ENCODE data around the gene KBTBD12.
A peak's percentile ranks its signal among the peaks of the same experiment; 100 is the strongest.

Gene KBTBD12

DNA sequence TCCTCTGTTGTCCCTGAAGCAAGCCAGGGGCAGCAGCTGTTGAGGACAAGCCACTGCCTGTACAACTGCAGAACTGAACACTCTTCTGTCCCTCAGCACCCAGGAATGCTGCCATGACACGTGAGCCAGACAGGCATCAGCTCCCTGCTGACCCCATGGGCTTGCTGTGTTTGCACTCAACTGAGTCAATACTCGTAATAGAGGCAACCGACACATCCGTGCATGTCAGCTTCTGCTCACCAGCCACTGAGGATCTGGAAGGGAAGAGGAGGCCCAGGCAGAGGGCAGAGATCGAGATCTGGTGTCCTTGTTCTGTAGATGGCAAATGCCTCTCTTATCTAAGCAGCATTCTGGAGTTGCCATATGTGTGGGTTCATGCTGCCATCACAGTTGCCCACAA is 82.9 kb downstream of the KBTBD12 start:
- no peaks in the 10 kb centered on the region for H3K27me3 ChIP-seq (ENCODE audit: control insufficient read depth, insufficient read depth, low read length)
- H3K4me3 ChIP-seq (ENCODE audit: low read depth, low read length) = no peak overlapping the region
- H3K27ac ChIP-seq = no peak overlapping the region
- no peaks in the 10 kb centered on the region for H3K9me3 ChIP-seq (ENCODE audit: control insufficient read depth, low read length)
- no peak overlapping the region for H2AFZ ChIP-seq
- no peak overlapping the region for H3K4me2 ChIP-seq (ENCODE audit: low read length)
- no peak overlapping the region for H3K9ac ChIP-seq
- no peaks in the 10 kb centered on the region for H3K36me3 ChIP-seq (ENCODE audit: control insufficient read depth, insufficient read depth, low read length)
- TF ChIP-seq, protein P1, sequence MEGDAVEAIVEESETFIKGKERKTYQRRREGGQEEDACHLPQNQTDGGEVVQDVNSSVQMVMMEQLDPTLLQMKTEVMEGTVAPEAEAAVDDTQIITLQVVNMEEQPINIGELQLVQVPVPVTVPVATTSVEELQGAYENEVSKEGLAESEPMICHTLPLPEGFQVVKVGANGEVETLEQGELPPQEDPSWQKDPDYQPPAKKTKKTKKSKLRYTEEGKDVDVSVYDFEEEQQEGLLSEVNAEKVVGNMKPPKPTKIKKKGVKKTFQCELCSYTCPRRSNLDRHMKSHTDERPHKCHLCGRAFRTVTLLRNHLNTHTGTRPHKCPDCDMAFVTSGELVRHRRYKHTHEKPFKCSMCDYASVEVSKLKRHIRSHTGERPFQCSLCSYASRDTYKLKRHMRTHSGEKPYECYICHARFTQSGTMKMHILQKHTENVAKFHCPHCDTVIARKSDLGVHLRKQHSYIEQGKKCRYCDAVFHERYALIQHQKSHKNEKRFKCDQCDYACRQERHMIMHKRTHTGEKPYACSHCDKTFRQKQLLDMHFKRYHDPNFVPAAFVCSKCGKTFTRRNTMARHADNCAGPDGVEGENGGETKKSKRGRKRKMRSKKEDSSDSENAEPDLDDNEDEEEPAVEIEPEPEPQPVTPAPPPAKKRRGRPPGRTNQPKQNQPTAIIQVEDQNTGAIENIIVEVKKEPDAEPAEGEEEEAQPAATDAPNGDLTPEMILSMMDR (IDR thresholded peaks at IDR 0.05) = no peak
- no peaks in the 10 kb centered on the region for H3K4me1 ChIP-seq
- no peaks in the 10 kb centered on the region for H3K79me2 ChIP-seq

DNA sequence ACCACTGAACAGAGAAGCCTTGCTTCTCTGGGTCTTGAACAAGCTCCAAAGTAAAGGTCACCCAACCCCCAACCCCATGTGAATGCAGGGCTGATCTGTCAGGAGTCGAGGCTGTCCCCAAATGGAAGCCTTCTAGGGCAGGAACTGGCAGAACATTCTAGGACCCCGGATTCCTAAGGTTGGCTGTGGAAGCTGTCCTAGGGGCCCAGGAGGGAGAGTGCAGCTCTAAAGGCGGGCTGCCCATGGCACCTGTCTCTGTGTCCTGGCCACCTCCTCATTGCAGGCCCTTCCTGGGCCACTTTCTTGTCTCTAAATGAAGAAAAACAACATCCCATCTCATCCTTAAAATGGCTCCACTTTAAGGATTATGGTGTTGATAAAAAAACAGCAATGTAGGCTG is 83.6 kb downstream of the KBTBD12 start:
- TF ChIP-seq, protein P1 (IDR thresholded peaks at IDR 0.05) = no peak
- Histone ChIP-seq H3K9me3 (ENCODE audit: control insufficient read depth, low read length) (no peaks in the 10 kb centered on the region), H3K4me1 (no peaks in the 10 kb centered on the region), H3K9ac (no peak overlapping the region), H3K79me2 (no peaks in the 10 kb centered on the region), H3K27ac (no peak overlapping the region), H3K4me3 (ENCODE audit: low read depth, low read length) (no peak overlapping the region), H2AFZ (no peak overlapping the region), H3K27me3 (ENCODE audit: control insufficient read depth, insufficient read depth, low read length) (no peaks in the 10 kb centered on the region), H3K36me3 (ENCODE audit: control insufficient read depth, insufficient read depth, low read length) (no peaks in the 10 kb centered on the region), H3K4me2 (ENCODE audit: low read length) (no peak overlapping the region)

DNA sequence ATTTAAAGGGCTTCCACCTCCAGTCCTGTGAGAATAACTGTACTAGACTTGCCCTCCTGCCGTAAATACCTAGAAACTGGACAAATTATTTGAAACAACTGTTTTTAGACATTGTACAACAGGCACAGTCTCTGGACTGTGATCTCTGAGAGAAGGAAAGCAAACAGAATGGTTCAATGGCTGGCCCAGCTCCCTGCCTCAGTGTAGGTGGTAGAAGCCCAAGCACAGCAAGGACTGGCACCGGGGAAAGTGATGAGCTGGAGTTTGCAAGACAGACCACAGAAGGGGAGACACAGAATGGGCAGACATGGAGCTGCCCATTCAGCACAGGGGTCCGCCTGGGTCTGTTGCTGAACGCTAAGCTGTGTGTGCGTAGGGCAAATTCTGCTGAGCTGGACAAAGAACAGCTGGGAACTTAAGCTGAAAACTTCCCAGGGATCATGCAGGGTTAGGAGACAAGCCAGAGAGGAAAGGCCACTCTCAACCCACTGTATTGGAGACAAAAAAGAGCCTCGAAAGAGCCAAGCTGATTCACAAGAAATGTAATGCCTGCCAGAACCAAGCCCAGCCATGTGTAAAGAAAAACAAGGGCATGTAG is 84.6 kb downstream of the KBTBD12 start:
- H3K9me3 ChIP-seq (ENCODE audit: control insufficient read depth, low read length) = no peaks in the 10 kb centered on the region
- TF ChIP-seq, protein P1 (IDR thresholded peaks at IDR 0.05) = no peak
- H3K27ac ChIP-seq = no peak overlapping the region
- H3K79me2 ChIP-seq = no peaks in the 10 kb centered on the region
- no peak overlapping the region for H3K9ac ChIP-seq
- no peak overlapping the region for H3K4me2 ChIP-seq (ENCODE audit: low read length)
- no peaks in the 10 kb centered on the region for H3K4me1 ChIP-seq
- H3K36me3 ChIP-seq (ENCODE audit: control insufficient read depth, insufficient read depth, low read length) = no peaks in the 10 kb centered on the region
- H3K27me3 ChIP-seq (ENCODE audit: control insufficient read depth, insufficient read depth, low read length) = no peaks in the 10 kb centered on the region
- H3K4me3 ChIP-seq (ENCODE audit: low read depth, low read length) = no peak overlapping the region
- H2AFZ ChIP-seq = no peak overlapping the region

- Histone ChIP-seq H2AFZ (peak overlapping the region; percentile 5), H3K27ac (no peak overlapping the region)
- TF ChIP-seq, protein P1 (IDR thresholded peaks at IDR 0.05) = no peak
Measured at GRCh38 chr3:128001576-128001975, 86.5 kb downstream of the KBTBD12 start.

DNA sequence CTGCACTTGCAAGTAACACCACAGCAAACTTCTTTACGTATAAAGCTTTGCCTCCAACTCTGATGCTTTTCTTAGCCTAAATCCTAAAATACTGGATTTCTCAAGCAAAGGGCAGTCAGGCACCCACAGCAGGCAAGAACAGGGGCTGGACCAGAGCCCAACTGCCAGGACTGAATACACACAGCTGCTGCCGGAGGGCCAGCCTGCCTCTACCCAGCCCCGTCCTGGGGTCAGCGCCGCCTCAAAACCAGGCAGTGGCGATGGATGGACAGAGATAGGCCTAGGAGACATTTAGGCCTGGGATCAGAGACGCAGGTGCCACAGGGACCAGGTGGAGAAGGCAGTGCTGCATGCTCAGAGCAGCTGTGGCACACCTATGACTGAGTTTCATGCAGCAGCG is 89.6 kb downstream of the KBTBD12 start:
- Histone ChIP-seq H3K79me2 (no peaks in the 10 kb centered on the region), H3K4me2 (ENCODE audit: low read length) (no peak overlapping the region), H3K4me1 (no peaks in the 10 kb centered on the region), H3K27me3 (ENCODE audit: control insufficient read depth, insufficient read depth, low read length) (no peaks in the 10 kb centered on the region), H2AFZ (no peak overlapping the region), H3K36me3 (ENCODE audit: control insufficient read depth, insufficient read depth, low read length) (no peaks in the 10 kb centered on the region), H3K9ac (no peak overlapping the region), H3K4me3 (ENCODE audit: low read depth, low read length) (no peak overlapping the region), H3K9me3 (ENCODE audit: control insufficient read depth, low read length) (no peaks in the 10 kb centered on the region), H3K27ac (no peak overlapping the region)
- TF ChIP-seq, protein P1 (IDR thresholded peaks at IDR 0.05) = no peak

More at GRCh38 chr3:128001576-128001975, 86.5 kb downstream of the KBTBD12 start:
- Histone ChIP-seq H3K9me3 (ENCODE audit: control insufficient read depth, low read length) (no peaks in the 10 kb centered on the region), H3K4me1 (no peaks in the 10 kb centered on the region), H3K4me2 (ENCODE audit: low read length) (no peak overlapping the region), H3K27me3 (ENCODE audit: control insufficient read depth, insufficient read depth, low read length) (no peaks in the 10 kb centered on the region), H3K9ac (no peak overlapping the region), H3K4me3 (ENCODE audit: low read depth, low read length) (no peak overlapping the region), H3K79me2 (no peaks in the 10 kb centered on the region), H3K36me3 (ENCODE audit: control insufficient read depth, insufficient read depth, low read length) (no peaks in the 10 kb centered on the region)

Measured in parathyroid adenoma (tissue), 2 donors.